Mucosa of stomach (tissue), 1 donor: Measurements from ENCODE around the gene KLHDC7B.

ENCODE experiments used
- H3K27me3 ChIP-seq: one replicate; pipeline ENCODE4 v1.7.0; 2013; ENCODE audit warnings: mild to moderate bottlenecking, low read length; ENCODE audit not compliant: control insufficient read depth, insufficient read depth
- H3K36me3 ChIP-seq: one replicate; pipeline ENCODE4 v1.7.0; 2013; ENCODE audit warnings: low read length; ENCODE audit not compliant: control insufficient read depth, insufficient read depth
- H3K4me1 ChIP-seq: one replicate; pipeline ENCODE4 v1.7.0; 2013; ENCODE audit warnings: mild to moderate bottlenecking, low read length; ENCODE audit not compliant: control insufficient read depth, insufficient read depth
- H3K4me3 ChIP-seq: one replicate; pipeline ENCODE4 v1.7.0; 2013; ENCODE audit warnings: low read length
- H3K9ac ChIP-seq: one replicate; pipeline ENCODE4 v1.7.0; 2013; ENCODE audit warnings: mild to moderate bottlenecking, low read length, moderate library complexity
- H3K9me3 ChIP-seq: one replicate; pipeline ENCODE4 v1.7.0; 2013; ENCODE audit warnings: mild to moderate bottlenecking, low read length, moderate library complexity; ENCODE audit not compliant: control insufficient read depth
- donor health status: Pancreatic carcinoma.

KLHDC7B gene

GRCh38 chr22:50564289-50564688, 18.6 kb downstream of the KLHDC7B start:
- Histone ChIP-seq H3K9ac (peak overlapping the region; percentile 19), H3K27me3 (peaks cover 2% of the 10 kb centered on the region), H3K9me3 (no peaks in the 10 kb centered on the region), H3K4me1 (peaks cover 33% of the 10 kb centered on the region), H3K4me3 (no peak overlapping the region), H3K36me3 (no peaks in the 10 kb centered on the region)

- no peak overlapping the region for H3K9ac ChIP-seq
- H3K9me3 ChIP-seq: no peaks in the 10 kb centered on the region
- H3K4me1 ChIP-seq: peaks cover 39% of the 10 kb centered on the region
- H3K4me3 ChIP-seq: no peak overlapping the region
- no peaks in the 10 kb centered on the region for H3K36me3 ChIP-seq
- H3K27me3 ChIP-seq: no peaks in the 10 kb centered on the region
These were observed 22.1 kb downstream of the KLHDC7B start for GRCh38 chr22:50567721-50568252.

GRCh38 chr22:50568626-50569025, 22.9 kb downstream of the KLHDC7B start:
- Histone ChIP-seq H3K36me3 (no peaks in the 10 kb centered on the region), H3K4me3 (no peak overlapping the region), H3K27me3 (no peaks in the 10 kb centered on the region), H3K9ac (no peak overlapping the region), H3K4me1 (peaks cover 33% of the 10 kb centered on the region), H3K9me3 (no peaks in the 10 kb centered on the region)

DNA sequence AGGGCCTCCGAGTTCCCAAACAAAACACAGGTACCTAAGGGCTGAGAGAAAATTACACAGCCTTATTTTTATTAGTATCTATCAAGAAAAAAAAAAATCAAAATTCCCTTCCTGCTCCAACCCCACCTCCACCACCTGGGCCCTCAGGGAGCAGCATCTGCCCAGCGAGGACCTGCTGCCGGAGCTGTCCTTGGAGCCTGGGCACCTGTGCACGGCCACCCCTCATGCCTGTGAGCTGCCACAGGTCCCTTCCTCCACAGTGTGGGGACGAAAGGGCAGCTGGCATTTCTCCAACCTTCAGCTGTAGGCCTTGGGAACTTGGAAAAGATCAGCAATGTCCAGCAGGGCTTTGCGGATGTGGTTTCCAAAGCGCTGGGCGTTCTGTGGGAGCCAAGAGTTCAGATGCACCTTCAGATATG, 23.4 kb downstream of the KLHDC7B start:
- Histone ChIP-seq H3K4me3 (no peak overlapping the region), H3K4me1 (peaks cover 29% of the 10 kb centered on the region), H3K9ac (no peak overlapping the region), H3K27me3 (no peaks in the 10 kb centered on the region), H3K9me3 (no peaks in the 10 kb centered on the region), H3K36me3 (no peaks in the 10 kb centered on the region)

DNA sequence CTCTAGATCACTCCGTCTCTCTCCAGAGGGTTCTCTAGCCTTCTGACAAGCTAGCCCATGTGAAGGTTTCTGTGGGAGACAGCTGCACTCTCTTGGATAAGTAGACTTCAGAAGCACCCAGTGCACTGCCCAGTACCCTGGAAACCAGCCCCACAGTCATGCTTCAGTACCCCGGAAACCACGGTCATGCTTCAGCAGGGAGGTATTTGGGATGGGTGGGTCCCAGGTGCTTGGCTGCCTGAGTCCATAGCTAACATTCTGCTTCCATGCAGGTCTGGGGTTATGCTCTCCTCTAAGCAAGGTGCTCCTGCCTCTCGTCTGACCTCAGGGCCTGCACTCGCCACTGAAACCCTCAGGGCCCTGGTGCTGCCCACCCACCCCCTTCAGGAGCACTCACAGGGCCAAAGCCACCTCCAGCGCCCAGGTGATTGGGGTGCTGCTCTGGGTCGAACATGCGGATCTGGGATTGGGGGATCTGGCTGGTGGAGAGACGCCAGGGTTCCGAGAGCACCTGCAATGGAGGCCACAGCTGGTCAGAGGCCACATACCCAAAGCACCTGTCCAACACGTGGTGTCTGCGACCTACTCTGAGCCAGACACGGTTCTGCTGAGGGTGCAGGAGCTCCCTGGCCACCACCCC, 24.3 kb downstream of the KLHDC7B start:
- no peaks in the 10 kb centered on the region for H3K36me3 ChIP-seq
- H3K4me3 ChIP-seq: no peak overlapping the region
- H3K9ac ChIP-seq: no peak overlapping the region
- no peaks in the 10 kb centered on the region for H3K27me3 ChIP-seq
- H3K9me3 ChIP-seq: no peaks in the 10 kb centered on the region
- peaks cover 22% of the 10 kb centered on the region for H3K4me1 ChIP-seq

DNA sequence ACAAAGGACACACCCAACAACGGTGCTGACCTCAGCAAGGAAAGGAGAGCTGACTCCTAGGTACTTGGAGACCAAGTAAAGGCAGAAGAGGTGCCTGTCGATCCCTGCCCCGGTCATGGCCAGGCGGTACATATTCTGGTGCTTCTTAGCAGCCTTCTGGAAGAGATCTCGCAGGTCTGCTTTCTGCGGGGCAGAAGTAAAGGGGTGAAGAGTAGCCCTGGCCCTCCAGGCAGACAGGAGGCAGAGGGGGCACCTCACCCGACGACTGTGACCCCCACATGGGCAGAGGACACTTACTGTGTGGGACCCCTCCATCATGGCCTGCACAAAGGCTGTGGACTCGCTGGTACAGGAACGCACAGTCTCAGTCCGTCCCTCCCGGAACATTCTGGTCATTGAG, 25.2 kb downstream of the KLHDC7B start:
- Histone ChIP-seq H3K36me3 (no peaks in the 10 kb centered on the region), H3K27me3 (no peaks in the 10 kb centered on the region), H3K4me1 (peaks cover 22% of the 10 kb centered on the region), H3K9ac (no peak overlapping the region), H3K4me3 (no peak overlapping the region), H3K9me3 (no peaks in the 10 kb centered on the region)

DNA sequence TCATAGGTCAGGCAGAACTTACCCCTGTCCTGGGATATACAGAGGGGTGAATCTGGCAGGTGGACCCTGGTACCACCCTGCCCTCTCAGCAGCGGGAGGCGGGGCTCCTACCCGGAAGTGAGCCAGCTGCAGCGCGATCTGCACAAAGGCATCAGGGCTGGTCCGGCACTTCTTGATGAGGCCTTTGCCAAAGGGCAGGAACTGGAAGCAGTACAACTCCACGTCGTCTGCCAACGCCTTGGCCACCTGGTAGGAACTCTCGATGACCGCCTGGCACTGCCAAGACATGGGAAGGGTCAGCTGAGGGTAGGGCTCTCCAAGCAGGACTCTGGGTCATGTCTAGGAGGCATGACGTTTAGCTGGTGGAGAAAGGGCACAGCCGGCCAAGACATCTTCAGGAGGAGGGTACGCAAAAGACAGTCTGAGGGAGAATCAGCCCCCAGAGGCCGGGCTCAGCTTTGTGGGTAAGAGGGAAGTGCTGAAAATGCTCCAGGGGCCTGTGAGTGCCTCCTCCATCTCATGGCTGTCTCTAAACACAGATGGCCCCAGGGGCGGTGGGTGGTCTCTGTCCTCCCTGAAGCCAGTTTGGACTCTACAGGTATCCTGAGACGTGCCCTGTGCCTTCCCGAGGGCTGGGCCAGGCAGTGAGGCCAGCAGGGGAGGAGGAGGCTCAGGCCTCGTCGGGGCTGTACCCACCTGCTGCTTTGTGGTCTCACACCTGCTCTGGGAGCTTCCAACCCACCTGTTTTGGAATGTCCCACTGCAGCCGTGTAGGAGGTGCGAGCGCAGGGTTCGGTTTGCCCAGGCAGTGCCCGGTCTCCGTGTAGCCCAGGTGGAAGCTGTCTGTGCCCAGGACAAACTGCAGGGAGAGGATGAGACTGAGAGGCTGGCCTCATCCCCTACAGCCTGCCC, 25.8 kb downstream of the KLHDC7B start:
- Histone ChIP-seq H3K4me3 (no peak overlapping the region), H3K9ac (no peak overlapping the region), H3K4me1 (peaks cover 22% of the 10 kb centered on the region), H3K36me3 (no peaks in the 10 kb centered on the region), H3K9me3 (no peaks in the 10 kb centered on the region), H3K27me3 (no peaks in the 10 kb centered on the region)

GRCh38 chr22:50572965-50573364, 27.3 kb downstream of the KLHDC7B start:
- H3K4me1 ChIP-seq: peaks cover 19% of the 10 kb centered on the region
- H3K9ac ChIP-seq: no peak overlapping the region
- H3K4me3 ChIP-seq: no peak overlapping the region
- H3K36me3 ChIP-seq: no peaks in the 10 kb centered on the region
- H3K27me3 ChIP-seq: peaks cover 6% of the 10 kb centered on the region
- H3K9me3 ChIP-seq: no peaks in the 10 kb centered on the region

- Histone ChIP-seq H3K27me3 (peaks cover 7% of the 10 kb centered on the region), H3K9ac (no peak overlapping the region), H3K36me3 (no peaks in the 10 kb centered on the region), H3K4me1 (peaks cover 19% of the 10 kb centered on the region), H3K4me3 (no peak overlapping the region), H3K9me3 (no peaks in the 10 kb centered on the region)
These were observed 28.0 kb downstream of the KLHDC7B start for GRCh38 chr22:50573491-50574382.

GRCh38 chr22:50574383-50574755, 28.7 kb downstream of the KLHDC7B start:
- Histone ChIP-seq H3K4me3 (no peak overlapping the region), H3K9ac (no peak overlapping the region), H3K36me3 (no peaks in the 10 kb centered on the region), H3K4me1 (peaks cover 15% of the 10 kb centered on the region), H3K9me3 (no peaks in the 10 kb centered on the region), H3K27me3 (peaks cover 7% of the 10 kb centered on the region)

DNA sequence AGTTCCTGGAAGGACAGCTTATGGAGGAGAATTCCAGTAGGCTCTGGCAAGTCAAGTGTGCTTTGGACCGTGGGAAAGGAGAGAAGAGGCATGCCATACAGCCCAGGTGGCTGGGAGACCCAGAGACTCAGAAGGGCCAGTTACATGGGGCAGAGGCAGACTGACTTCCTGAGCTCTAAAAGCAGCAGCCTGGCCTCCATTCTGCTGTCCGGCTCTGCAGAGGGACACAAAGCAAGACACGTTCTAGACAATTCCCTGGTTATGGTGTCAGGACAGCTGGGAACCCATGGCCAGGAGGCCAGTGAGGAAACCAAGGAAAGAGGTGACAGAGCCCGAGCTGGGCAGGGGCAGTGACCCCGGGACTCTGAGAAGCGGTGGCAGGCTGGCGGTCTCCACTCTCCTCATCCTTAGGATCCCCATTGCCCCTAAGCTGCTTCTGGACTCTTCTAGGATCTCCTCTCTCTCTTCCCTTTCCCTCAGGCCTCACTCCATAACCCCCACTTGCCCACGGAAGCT, 29.8 kb downstream of the KLHDC7B start:
- Histone ChIP-seq H3K9me3 (no peaks in the 10 kb centered on the region), H3K4me1 (peaks cover 10% of the 10 kb centered on the region), H3K36me3 (no peaks in the 10 kb centered on the region), H3K4me3 (no peak overlapping the region), H3K9ac (no peak overlapping the region), H3K27me3 (peaks cover 7% of the 10 kb centered on the region)
